Parathyroid adenoma (tissue), 2 donors: ENCODE measurements around the gene INPP4A.

Source experiments
- H2AFZ ChIP-seq: fragments of 300-600 bp; sonication (generic); one replicate; pipeline ENCODE4 v1.7.0; 2017; ENCODE audit warnings: antibody characterized with exemption, mild to moderate bottlenecking
- H3K27ac ChIP-seq: fragments of 300-600 bp; sonication (generic); one replicate; pipeline ENCODE4 v1.7.0; 2017
- H3K27me3 ChIP-seq: fragments of 300-600 bp; sonication (generic); one replicate; pipeline ENCODE4 v1.7.0; 2017; ENCODE audit warnings: low read length; ENCODE audit not compliant: control insufficient read depth, insufficient read depth
- H3K36me3 ChIP-seq: fragments of 300-600 bp; sonication (generic); one replicate; pipeline ENCODE4 v1.7.0; 2017; ENCODE audit warnings: low read length; ENCODE audit not compliant: control insufficient read depth, insufficient read depth
- H3K4me1 ChIP-seq: fragments of 300-600 bp; sonication (generic); one replicate; pipeline ENCODE4 v1.7.0; 2017; ENCODE audit warnings: control low read depth
- H3K4me2 ChIP-seq: fragments of 300-600 bp; sonication (generic); one replicate; pipeline ENCODE4 v1.7.0; 2017; ENCODE audit warnings: low read length
- H3K4me3 ChIP-seq: fragments of 300-600 bp; sonication (generic); one replicate; pipeline ENCODE4 v1.7.0; 2017; ENCODE audit warnings: low read depth, low read length
- H3K79me2 ChIP-seq: fragments of 300-600 bp; sonication (generic); one replicate; pipeline ENCODE4 v1.7.0; 2017; ENCODE audit warnings: control low read depth
- H3K9ac ChIP-seq: fragments of 300-600 bp; sonication (generic); one replicate; pipeline ENCODE4 v1.7.0; 2017; ENCODE audit warnings: mild to moderate bottlenecking
- H3K9me3 ChIP-seq: fragments of 300-600 bp; sonication (generic); one replicate; pipeline ENCODE4 v1.7.0; 2017; ENCODE audit warnings: low read length; ENCODE audit not compliant: control insufficient read depth
- TF ChIP-seq, protein P1 (sequence below): fragments of 300-600 bp; sonication (generic); IDR thresholded peaks from one replicate; pipeline ENCODE4 v1.7.0; 2017; ENCODE audit warnings: antibody characterized with exemption, mild to moderate bottlenecking
- donor health status: primary hyperparathyroidism.

Gene INPP4A

DNA sequence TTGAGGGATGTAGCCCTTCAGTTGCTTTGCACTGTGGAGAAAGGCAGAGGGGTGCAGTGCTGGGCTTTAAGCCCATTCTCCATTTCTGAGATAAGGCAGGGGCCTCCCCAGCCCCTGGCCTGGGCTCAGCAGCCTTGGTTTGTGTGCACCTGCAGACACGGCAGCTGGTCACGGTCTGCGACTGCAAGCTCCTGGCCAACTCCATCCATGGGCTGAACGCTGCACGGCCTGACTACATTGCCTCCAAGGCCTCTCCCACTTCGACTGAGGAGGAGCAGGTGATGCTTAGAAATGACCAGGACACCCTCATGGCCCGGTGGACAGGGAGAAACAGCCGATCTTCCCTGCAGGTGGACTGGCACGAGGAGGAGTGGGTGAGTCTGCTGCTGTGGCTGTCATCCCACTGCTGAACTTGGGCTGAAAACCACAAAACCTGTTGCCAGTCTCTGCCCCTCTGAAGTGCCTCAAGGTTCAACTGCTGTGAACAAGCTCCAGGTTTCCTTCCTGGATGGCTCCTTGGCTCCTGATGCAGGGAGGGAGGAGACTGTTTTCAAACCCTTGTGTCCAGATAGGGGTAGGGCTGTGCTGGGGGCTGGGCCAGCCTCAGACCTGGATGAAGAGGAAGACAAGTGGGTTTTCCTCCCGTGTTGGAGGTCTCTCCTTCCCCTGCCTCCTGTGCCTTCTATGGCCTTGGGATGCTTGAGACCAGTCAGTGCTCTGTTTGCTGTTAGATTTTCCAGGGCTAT, 109.6 kb downstream of the INPP4A start:
- Histone ChIP-seq H3K27me3 (no peaks in the 10 kb centered on the region), H3K4me2 (no peak overlapping the region), H3K4me1 (no peaks in the 10 kb centered on the region), H3K4me3 (no peak overlapping the region), H3K27ac (no peak overlapping the region), H2AFZ (no peak overlapping the region), H3K79me2 (no peaks in the 10 kb centered on the region), H3K9ac (no peak overlapping the region), H3K9me3 (no peaks in the 10 kb centered on the region), H3K36me3 (no peaks in the 10 kb centered on the region)
- TF ChIP-seq, protein P1, sequence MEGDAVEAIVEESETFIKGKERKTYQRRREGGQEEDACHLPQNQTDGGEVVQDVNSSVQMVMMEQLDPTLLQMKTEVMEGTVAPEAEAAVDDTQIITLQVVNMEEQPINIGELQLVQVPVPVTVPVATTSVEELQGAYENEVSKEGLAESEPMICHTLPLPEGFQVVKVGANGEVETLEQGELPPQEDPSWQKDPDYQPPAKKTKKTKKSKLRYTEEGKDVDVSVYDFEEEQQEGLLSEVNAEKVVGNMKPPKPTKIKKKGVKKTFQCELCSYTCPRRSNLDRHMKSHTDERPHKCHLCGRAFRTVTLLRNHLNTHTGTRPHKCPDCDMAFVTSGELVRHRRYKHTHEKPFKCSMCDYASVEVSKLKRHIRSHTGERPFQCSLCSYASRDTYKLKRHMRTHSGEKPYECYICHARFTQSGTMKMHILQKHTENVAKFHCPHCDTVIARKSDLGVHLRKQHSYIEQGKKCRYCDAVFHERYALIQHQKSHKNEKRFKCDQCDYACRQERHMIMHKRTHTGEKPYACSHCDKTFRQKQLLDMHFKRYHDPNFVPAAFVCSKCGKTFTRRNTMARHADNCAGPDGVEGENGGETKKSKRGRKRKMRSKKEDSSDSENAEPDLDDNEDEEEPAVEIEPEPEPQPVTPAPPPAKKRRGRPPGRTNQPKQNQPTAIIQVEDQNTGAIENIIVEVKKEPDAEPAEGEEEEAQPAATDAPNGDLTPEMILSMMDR = no peak

DNA sequence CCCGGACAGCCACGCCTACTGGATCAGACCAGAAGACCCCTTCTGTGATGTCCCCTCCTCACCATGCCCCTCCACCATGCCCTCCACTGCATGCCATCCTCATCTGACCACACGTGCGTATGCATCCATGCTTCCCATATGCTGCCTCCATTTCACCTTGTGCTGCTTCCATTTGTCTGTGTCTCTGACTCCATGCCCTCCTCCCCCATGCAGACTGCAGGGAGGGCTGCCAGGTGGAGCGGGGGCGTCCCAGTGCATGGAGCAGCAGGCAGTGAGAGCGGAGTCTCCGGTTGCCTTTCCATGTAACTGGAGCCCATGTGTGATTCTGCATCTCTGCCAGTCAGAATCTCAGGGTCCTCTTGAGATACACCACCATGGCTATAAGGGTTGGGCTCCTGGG, 111.0 kb downstream of the INPP4A start:
- no peaks in the 10 kb centered on the region for H3K36me3 ChIP-seq
- TF ChIP-seq, protein P1 = no peak
- H3K27ac ChIP-seq = no peak overlapping the region
- no peaks in the 10 kb centered on the region for H3K9me3 ChIP-seq
- no peak overlapping the region for H2AFZ ChIP-seq
- H3K4me2 ChIP-seq = no peak overlapping the region
- H3K79me2 ChIP-seq = no peaks in the 10 kb centered on the region
- H3K4me1 ChIP-seq = peaks cover 10% of the 10 kb centered on the region
- no peak overlapping the region for H3K9ac ChIP-seq
- no peak overlapping the region for H3K4me3 ChIP-seq
- H3K27me3 ChIP-seq = no peaks in the 10 kb centered on the region

- Histone ChIP-seq H3K27ac (no peak overlapping the region), H3K79me2 (no peaks in the 10 kb centered on the region), H3K4me2 (no peak overlapping the region), H3K9ac (no peak overlapping the region), H2AFZ (no peak overlapping the region), H3K27me3 (no peaks in the 10 kb centered on the region), H3K4me1 (peaks cover 10% of the 10 kb centered on the region), H3K9me3 (no peaks in the 10 kb centered on the region), H3K4me3 (no peak overlapping the region), H3K36me3 (no peaks in the 10 kb centered on the region)
- TF ChIP-seq, protein P1 = no peak
These were observed 111.8 kb downstream of the INPP4A start for GRCh38 chr2:98556344-98557033.

DNA sequence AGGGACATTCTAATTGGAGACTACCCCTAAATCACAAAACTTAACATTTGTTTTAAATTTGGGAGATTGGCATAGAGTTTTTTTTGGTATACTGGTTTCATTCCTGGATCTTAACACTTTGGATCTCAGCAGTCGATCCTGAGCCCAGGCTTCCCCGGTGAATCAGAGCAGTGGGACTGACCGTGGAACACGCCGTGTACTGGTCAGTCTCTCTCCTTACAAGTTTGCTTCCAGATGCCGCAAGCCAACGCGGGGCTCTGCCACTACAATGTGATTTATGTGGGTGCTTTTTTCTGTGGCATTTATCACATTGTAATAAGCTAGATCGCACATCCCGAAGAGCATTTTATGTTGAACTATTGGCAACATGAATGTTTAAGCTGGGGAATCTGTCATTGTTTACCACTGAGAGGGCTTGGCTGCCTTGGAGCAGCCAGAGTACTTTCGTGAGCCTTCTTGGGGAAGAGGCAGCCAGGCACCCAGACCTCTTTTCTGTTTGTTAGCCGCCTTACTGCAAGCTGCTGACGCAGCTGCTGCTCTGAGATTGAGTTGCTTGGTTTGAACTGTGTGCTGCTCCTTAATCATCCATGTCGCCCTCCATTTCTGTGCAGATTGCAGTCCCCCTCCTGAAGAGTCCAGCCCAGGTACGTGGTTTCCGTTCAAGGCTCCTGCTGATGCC, 114.3 kb downstream of the INPP4A start:
- H3K4me1 ChIP-seq = peaks cover 10% of the 10 kb centered on the region
- H3K9me3 ChIP-seq = no peaks in the 10 kb centered on the region
- no peak overlapping the region for H2AFZ ChIP-seq
- no peaks in the 10 kb centered on the region for H3K36me3 ChIP-seq
- peak overlapping the region; percentile 12 for H3K4me2 ChIP-seq
- H3K27me3 ChIP-seq = no peaks in the 10 kb centered on the region
- no peak overlapping the region for H3K4me3 ChIP-seq
- no peaks in the 10 kb centered on the region for H3K79me2 ChIP-seq
- H3K9ac ChIP-seq = no peak overlapping the region
- no peak overlapping the region for H3K27ac ChIP-seq
- TF ChIP-seq, protein P1 = no peak
